ENCODE results near the gene SEMA6A. TPM values are rescaled to one million over a fixed set of nuclear protein-coding genes. Genes with fewer than 3 reads are reported as not detected.

Gene SEMA6A
- total and polyA plus RNA-seq, 2 experiments from 2014 or later: 233 to 400 TPM

DNA sequence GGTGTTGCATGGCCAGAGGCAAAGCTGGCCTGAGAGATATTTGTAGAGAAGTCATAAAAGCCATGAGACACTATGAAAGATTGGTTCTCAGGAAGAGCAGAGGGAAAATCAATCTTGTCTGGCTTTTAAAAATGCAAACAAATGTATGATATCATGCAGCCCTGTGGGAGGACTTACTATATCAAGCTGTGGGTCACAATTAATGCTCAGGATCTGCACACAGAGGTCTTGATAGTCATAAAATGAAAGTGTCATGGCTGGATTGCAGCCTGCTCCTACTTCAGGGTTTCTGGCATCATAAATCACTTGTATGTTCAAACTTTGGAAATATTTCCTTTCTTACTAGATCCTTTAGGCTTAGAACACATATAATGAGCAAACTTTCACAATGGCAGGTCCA is 151.5 kb downstream of the SEMA6A start:
- peaks cover 9% of the 10 kb centered on the region for H3K4me1 Mint-ChIP-seq
- Histone ChIP-seq H4K20me1 (replicated peaks; ENCODE audit: insufficient read depth) (no peaks in the 10 kb centered on the region), H3K79me2 (replicated peaks; ENCODE audit: insufficient read depth) (no peaks in the 10 kb centered on the region), H2AFZ (no peak overlapping the region), H3K36me3 (ENCODE audit: insufficient read depth) (no peaks in the 10 kb centered on the region), H3K9me2 (ENCODE audit: insufficient read depth) (0 out of 2 replicates have a peak, but pooled peaks cover 6% of the 10 kb centered on the region), H3K27ac (ENCODE audit: low read depth) (no peak overlapping the region), H3K27me3 (ENCODE audit: insufficient read depth) (no peaks in the 10 kb centered on the region), H3F3A (replicated peaks; ENCODE audit: low read depth) (no peaks in the 10 kb centered on the region), H3K4me3 (no peak overlapping the region), H3K4me2 (no peak overlapping the region), H3K4me1 (ENCODE audit: insufficient read depth) (no peaks in the 10 kb centered on the region)
- ATAC-seq (no peak), DNase-seq (ENCODE audit: low spot score) (no peak)
- no peaks in the 10 kb centered on the region for H3K27me3 Mint-ChIP-seq (ENCODE audit: insufficient read depth, low read depth, poor library complexity)
- no peak overlapping the region for H3K27ac Mint-ChIP-seq
- TF ChIP-seq, protein P1, sequence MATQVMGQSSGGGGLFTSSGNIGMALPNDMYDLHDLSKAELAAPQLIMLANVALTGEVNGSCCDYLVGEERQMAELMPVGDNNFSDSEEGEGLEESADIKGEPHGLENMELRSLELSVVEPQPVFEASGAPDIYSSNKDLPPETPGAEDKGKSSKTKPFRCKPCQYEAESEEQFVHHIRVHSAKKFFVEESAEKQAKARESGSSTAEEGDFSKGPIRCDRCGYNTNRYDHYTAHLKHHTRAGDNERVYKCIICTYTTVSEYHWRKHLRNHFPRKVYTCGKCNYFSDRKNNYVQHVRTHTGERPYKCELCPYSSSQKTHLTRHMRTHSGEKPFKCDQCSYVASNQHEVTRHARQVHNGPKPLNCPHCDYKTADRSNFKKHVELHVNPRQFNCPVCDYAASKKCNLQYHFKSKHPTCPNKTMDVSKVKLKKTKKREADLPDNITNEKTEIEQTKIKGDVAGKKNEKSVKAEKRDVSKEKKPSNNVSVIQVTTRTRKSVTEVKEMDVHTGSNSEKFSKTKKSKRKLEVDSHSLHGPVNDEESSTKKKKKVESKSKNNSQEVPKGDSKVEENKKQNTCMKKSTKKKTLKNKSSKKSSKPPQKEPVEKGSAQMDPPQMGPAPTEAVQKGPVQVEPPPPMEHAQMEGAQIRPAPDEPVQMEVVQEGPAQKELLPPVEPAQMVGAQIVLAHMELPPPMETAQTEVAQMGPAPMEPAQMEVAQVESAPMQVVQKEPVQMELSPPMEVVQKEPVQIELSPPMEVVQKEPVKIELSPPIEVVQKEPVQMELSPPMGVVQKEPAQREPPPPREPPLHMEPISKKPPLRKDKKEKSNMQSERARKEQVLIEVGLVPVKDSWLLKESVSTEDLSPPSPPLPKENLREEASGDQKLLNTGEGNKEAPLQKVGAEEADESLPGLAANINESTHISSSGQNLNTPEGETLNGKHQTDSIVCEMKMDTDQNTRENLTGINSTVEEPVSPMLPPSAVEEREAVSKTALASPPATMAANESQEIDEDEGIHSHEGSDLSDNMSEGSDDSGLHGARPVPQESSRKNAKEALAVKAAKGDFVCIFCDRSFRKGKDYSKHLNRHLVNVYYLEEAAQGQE (IDR thresholded peaks at IDR 0.05; ENCODE audit: unreplicated experiment): no peak
- TF ChIP-seq NANOG (IDR thresholded peaks at IDR 0.05; ENCODE audit: borderline replicate concordance) (no peak), ZNF331 (CRISPR knock-in tag; IDR thresholded peaks at IDR 0.05; ENCODE audit: low read depth) (no peak)
- TF ChIP-seq, protein P2, sequence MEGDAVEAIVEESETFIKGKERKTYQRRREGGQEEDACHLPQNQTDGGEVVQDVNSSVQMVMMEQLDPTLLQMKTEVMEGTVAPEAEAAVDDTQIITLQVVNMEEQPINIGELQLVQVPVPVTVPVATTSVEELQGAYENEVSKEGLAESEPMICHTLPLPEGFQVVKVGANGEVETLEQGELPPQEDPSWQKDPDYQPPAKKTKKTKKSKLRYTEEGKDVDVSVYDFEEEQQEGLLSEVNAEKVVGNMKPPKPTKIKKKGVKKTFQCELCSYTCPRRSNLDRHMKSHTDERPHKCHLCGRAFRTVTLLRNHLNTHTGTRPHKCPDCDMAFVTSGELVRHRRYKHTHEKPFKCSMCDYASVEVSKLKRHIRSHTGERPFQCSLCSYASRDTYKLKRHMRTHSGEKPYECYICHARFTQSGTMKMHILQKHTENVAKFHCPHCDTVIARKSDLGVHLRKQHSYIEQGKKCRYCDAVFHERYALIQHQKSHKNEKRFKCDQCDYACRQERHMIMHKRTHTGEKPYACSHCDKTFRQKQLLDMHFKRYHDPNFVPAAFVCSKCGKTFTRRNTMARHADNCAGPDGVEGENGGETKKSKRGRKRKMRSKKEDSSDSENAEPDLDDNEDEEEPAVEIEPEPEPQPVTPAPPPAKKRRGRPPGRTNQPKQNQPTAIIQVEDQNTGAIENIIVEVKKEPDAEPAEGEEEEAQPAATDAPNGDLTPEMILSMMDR (conservative IDR thresholded peaks at IDR 0.05; ENCODE audit: low read depth in 2 of 2): no peak
- H3K9me3 Mint-ChIP-seq: no peaks in the 10 kb centered on the region
- no peak overlapping the region for H3K4me3 Mint-ChIP-seq
- H3K36me3 Mint-ChIP-seq (ENCODE audit: low read depth): no peaks in the 10 kb centered on the region; the same call in 2 of the 3 replicates

DNA sequence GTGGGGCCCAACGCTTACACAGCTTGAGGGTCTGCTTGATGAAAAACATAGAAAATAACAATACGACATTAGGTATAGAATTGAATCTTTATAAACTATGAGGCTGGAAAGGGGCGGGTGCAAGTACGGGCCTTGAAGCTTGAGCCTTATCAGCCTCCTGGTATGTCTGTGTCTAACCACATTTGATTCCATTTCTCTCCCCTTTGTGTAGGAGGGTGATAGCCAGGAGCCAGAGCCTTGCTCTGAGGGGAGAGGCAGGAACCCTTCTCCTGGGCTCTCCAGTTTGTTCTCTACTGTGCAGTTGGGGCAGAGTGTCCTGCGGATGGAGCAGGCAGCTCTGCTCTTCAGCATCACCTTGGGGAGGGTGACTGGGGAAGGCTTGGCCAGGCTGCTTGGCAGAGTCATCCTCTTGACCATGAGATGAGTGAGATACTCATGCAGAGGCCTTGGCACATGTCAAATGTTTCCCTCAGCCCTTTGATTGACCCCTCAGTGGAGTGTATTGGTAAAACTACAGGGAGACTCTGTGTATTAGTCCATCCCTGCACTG is 153.5 kb downstream of the SEMA6A start:
- Histone ChIP-seq H2AFZ (no peak overlapping the region), H3K27ac (ENCODE audit: low read depth) (no peak overlapping the region), H3K79me2 (replicated peaks; ENCODE audit: insufficient read depth) (no peaks in the 10 kb centered on the region), H3K4me1 (ENCODE audit: insufficient read depth) (no peaks in the 10 kb centered on the region), H3K36me3 (ENCODE audit: insufficient read depth) (no peaks in the 10 kb centered on the region), H3K27me3 (ENCODE audit: insufficient read depth) (no peaks in the 10 kb centered on the region), H3K9me2 (ENCODE audit: insufficient read depth) (0 out of 2 replicates have a peak, but pooled peaks cover 6% of the 10 kb centered on the region), H3K4me2 (no peak overlapping the region), H3K4me3 (no peak overlapping the region), H4K20me1 (replicated peaks; ENCODE audit: insufficient read depth) (no peaks in the 10 kb centered on the region), H3F3A (replicated peaks; ENCODE audit: low read depth) (no peaks in the 10 kb centered on the region)
- DNase-seq (ENCODE audit: low spot score) (no peak), ATAC-seq (no peak)
- Mint-ChIP-seq H3K36me3 (ENCODE audit: low read depth) (no peaks in the 10 kb centered on the region; the same call in 2 of the 3 replicates), H3K4me3 (no peak overlapping the region), H3K27ac (no peak overlapping the region), H3K27me3 (ENCODE audit: insufficient read depth, low read depth, poor library complexity) (peaks cover 2% of the 10 kb centered on the region), H3K9me3 (no peaks in the 10 kb centered on the region), H3K4me1 (peaks cover 6% of the 10 kb centered on the region)
- no peak for TF ChIP-seq EZH2 (IDR thresholded peaks at IDR 0.05; ENCODE audit: low read depth, unreplicated experiment)
- TF ChIP-seq JUNB (IDR thresholded peaks at IDR 0.05; ENCODE audit: unreplicated experiment): no peak

Measured in GM23338 (cell line).